Right atrium auricular region (tissue), 2 donors: ENCODE results near the gene WWTR1. TPM values are rescaled to one million over a fixed set of nuclear protein-coding genes. Genes with fewer than 3 reads are reported as not detected.
A peak's percentile ranks its signal among the peaks of the same experiment; 100 is the strongest.

ENCODE experiments used
- DNase-seq: peaks from one replicate; pipeline ENCODE4 v3.0.0-alpha.2; 2019; ENCODE audit warnings: low spot score
- H3K27ac ChIP-seq, 2 donors: fragments of 200-600 bp; sonication (generic); 1 replicate in 1 of 2; 2 replicates in 1 of 2; pipeline ENCODE4 v1.5.1; 2016 to 2019
- H3K27me3 ChIP-seq, 2 donors: fragments of 200-600 bp; sonication (generic); one replicate each; pipeline versions ENCODE4 v1.5.1 to v1.6.0; 2017 to 2019
- H3K36me3 ChIP-seq: fragments of 200-600 bp; sonication (generic); one replicate; pipeline ENCODE4 v1.5.1; 2016
- H3K4me1 ChIP-seq, 2 donors: fragments of 200-600 bp; sonication (generic); one replicate each; pipeline versions ENCODE4 v1.5.1 to v1.6.0; 2017 to 2019
- H3K4me3 ChIP-seq, 2 donors: fragments of 200-600 bp; sonication (generic); 1 replicate in 1 of 2; 2 replicates in 1 of 2; pipeline ENCODE4 v1.5.1; 2017 to 2019; ENCODE audit warnings: mild to moderate bottlenecking in 1 of 2, moderate library complexity in 1 of 2
- H3K9me3 ChIP-seq, 2 donors: fragments of 200-600 bp; sonication (generic); one replicate each; pipeline ENCODE4 v1.5.1; 2019
- total RNA-seq, 2 donors: library from RNA; depleted of rRNA; stranded (reverse); fragments of >200 nt; gene quantifications; one replicate each; pipeline ENCODE4 v1.1.0, GENCODE V29; 2016
- TF ChIP-seq, protein P1 (sequence below), 2 donors: fragments of 200-600 bp; sonication (generic); IDR thresholded peaks; one replicate each; pipeline ENCODE4 v1.5.1; 2019; ENCODE audit warnings: antibody characterized with exemption in 2 of 2

Gene WWTR1
- total RNA-seq, 2 donors from 2014 or later: 53.4 to 73.1 TPM

DNA sequence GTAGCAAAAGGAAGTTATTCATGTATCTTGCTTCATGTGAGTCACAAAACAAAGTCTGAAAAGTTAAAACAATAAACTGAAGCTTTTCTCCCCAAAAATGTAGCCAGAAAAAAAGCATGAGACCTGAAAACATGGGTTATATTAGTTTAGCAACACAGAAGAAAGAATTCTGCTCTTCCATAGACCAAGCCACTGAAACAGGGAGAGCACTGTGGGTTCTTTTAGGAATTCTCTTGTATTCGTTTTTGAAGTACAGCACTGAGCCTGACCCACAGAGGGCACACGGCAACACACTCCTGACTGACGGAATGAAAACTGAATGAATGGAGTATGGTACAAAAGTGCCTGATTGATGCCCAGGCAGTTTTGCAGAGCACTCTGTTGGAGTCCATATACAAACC lies 116.7 kb downstream of the WWTR1 start:
- TF ChIP-seq, protein P1, sequence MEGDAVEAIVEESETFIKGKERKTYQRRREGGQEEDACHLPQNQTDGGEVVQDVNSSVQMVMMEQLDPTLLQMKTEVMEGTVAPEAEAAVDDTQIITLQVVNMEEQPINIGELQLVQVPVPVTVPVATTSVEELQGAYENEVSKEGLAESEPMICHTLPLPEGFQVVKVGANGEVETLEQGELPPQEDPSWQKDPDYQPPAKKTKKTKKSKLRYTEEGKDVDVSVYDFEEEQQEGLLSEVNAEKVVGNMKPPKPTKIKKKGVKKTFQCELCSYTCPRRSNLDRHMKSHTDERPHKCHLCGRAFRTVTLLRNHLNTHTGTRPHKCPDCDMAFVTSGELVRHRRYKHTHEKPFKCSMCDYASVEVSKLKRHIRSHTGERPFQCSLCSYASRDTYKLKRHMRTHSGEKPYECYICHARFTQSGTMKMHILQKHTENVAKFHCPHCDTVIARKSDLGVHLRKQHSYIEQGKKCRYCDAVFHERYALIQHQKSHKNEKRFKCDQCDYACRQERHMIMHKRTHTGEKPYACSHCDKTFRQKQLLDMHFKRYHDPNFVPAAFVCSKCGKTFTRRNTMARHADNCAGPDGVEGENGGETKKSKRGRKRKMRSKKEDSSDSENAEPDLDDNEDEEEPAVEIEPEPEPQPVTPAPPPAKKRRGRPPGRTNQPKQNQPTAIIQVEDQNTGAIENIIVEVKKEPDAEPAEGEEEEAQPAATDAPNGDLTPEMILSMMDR (IDR thresholded peaks at IDR 0.05): peak in 1 of 2 donors; percentile 23
- DNase-seq: no peak

DNA sequence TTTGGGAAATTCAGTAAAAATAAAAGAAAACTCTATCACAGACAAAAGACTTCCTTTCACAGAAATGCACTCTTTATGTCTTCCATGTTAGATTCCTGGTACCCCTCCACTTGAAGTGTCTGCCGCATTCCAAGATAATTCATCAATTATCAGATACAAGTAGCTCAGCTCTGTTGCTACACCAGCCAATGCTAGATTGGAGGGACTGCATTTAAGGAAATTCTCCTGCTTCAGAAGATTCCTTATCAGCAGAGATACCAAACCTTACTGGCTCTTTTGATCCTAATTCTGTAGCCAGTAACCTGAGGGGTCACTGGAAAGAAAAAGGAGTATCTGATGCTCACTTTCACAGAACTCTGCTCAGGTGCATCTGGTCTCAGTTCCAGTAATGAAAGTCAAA lies 119.5 kb downstream of the WWTR1 start:
- TF ChIP-seq, protein P1 (IDR thresholded peaks at IDR 0.05): no peak
- Histone ChIP-seq H3K27ac (no peak overlapping the region), H3K9me3 (no peaks in the 10 kb centered on the region), H3K4me1 (peaks cover 0 to 81% of the 10 kb centered on the region in 2 donors), H3K4me3 (no peak overlapping the region), H3K36me3 (peaks cover 10% of the 10 kb centered on the region), H3K27me3 (no peaks in the 10 kb centered on the region)
- no peak for DNase-seq

More for the DNA sequence above, 116.7 kb downstream of the WWTR1 start:
- H3K27me3 ChIP-seq: no peaks in the 10 kb centered on the region
- H3K4me1 ChIP-seq: peaks cover 0 to 66% of the 10 kb centered on the region in 2 donors
- no peak overlapping the region for H3K4me3 ChIP-seq
- peaks cover 10% of the 10 kb centered on the region for H3K36me3 ChIP-seq
- H3K9me3 ChIP-seq: no peaks in the 10 kb centered on the region
- no peak overlapping the region for H3K27ac ChIP-seq

DNA sequence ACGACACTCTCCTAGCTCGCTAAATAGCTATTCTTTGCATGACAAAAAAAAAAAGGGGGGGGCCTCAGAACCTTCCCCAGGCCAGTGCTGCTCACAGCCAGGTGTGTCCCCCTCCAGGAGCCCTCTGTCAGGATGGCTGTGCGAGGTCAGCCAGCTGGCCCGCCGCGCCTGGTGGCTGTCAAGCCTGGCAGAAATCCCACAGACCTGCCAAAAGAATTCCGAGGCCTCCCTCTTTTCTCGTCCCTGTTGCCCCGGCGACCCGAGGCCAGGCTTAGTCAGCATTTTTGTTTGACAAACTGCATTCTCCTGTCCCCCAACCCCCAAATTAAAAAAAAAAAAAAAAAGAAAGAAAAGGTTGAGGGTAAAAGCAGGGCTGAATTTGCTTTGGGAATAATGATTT lies 121.4 kb downstream of the WWTR1 start:
- Histone ChIP-seq H3K27ac (peak overlapping the region; percentile 25 to 53), H3K9me3 (no peaks in the 10 kb centered on the region), H3K4me1 (peaks cover 0 to 76% of the 10 kb centered on the region in 2 donors), H3K36me3 (no peaks in the 10 kb centered on the region), H3K27me3 (no peaks in the 10 kb centered on the region), H3K4me3 (no peak overlapping the region)
- DNase-seq: no peak
- TF ChIP-seq, protein P1 (IDR thresholded peaks at IDR 0.05): no peak

- Histone ChIP-seq H3K27ac (peak overlapping the region; percentile 36 to 53), H3K4me3 (no peak overlapping the region), H3K4me1 (peaks cover 0 to 75% of the 10 kb centered on the region in 2 donors), H3K36me3 (no peaks in the 10 kb centered on the region), H3K27me3 (no peaks in the 10 kb centered on the region), H3K9me3 (no peaks in the 10 kb centered on the region)
- TF ChIP-seq, protein P1 (IDR thresholded peaks at IDR 0.05): no peak
- DNase-seq: no peak
Observed at GRCh38 chr3:149535333-149535685, 122.5 kb downstream of the WWTR1 start.

- TF ChIP-seq, protein P1 (IDR thresholded peaks at IDR 0.05): no peak
- peaks cover 0 to 69% of the 10 kb centered on the region in 2 donors for H3K4me1 ChIP-seq
Observed at GRCh38 chr3:149534671-149535332, 123.0 kb downstream of the WWTR1 start.

DNA sequence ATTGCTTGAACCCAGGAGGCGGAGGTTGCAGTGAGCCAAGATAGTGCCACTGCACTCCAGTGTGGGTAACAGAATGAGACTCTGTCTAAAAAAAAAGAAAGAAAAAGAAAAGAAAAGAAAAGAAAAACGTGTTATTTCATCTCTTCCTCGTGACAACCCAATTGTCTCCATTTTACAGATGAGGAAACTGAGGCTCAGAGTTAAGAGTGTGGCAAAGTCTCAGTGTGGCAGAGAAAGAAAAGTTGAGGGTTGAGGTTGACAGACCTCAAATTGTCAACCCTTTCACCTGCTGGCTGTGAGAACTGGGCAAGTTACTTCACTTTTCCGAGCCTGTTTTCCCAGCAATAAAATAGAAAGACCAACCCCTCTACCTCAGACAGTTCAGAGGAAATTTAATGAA lies 123.7 kb downstream of the WWTR1 start:
- TF ChIP-seq, protein P1 (IDR thresholded peaks at IDR 0.05): no peak
- no peak for DNase-seq
- Histone ChIP-seq H3K27me3 (no peaks in the 10 kb centered on the region), H3K4me1 (peaks cover 0 to 62% of the 10 kb centered on the region in 2 donors), H3K36me3 (no peaks in the 10 kb centered on the region), H3K27ac (peak overlapping the region; percentile 36 to 53), H3K9me3 (no peaks in the 10 kb centered on the region), H3K4me3 (no peak overlapping the region)

More at GRCh38 chr3:149534671-149535332, 123.0 kb downstream of the WWTR1 start:
- Histone ChIP-seq H3K27ac (peak overlapping the region; percentile 36 to 53), H3K27me3 (no peaks in the 10 kb centered on the region), H3K9me3 (no peaks in the 10 kb centered on the region), H3K4me3 (no peak overlapping the region), H3K36me3 (no peaks in the 10 kb centered on the region)
- no peak for DNase-seq
